Purkinje cell (primary cell): ENCODE results near the gene KNDC1. TPM values are rescaled to one million over a fixed set of nuclear protein-coding genes. Genes with fewer than 3 reads are reported as not detected.

Experiments
- polyA plus RNA-seq: library from polyadenylated mRNA; unstranded; fragments of >200 nt; fragmentation: Nextera tagmentation; gene quantifications from 2 replicates; pipeline ENCODE4 v1.2.1, GENCODE V29; 2014

Gene KNDC1, protein sequence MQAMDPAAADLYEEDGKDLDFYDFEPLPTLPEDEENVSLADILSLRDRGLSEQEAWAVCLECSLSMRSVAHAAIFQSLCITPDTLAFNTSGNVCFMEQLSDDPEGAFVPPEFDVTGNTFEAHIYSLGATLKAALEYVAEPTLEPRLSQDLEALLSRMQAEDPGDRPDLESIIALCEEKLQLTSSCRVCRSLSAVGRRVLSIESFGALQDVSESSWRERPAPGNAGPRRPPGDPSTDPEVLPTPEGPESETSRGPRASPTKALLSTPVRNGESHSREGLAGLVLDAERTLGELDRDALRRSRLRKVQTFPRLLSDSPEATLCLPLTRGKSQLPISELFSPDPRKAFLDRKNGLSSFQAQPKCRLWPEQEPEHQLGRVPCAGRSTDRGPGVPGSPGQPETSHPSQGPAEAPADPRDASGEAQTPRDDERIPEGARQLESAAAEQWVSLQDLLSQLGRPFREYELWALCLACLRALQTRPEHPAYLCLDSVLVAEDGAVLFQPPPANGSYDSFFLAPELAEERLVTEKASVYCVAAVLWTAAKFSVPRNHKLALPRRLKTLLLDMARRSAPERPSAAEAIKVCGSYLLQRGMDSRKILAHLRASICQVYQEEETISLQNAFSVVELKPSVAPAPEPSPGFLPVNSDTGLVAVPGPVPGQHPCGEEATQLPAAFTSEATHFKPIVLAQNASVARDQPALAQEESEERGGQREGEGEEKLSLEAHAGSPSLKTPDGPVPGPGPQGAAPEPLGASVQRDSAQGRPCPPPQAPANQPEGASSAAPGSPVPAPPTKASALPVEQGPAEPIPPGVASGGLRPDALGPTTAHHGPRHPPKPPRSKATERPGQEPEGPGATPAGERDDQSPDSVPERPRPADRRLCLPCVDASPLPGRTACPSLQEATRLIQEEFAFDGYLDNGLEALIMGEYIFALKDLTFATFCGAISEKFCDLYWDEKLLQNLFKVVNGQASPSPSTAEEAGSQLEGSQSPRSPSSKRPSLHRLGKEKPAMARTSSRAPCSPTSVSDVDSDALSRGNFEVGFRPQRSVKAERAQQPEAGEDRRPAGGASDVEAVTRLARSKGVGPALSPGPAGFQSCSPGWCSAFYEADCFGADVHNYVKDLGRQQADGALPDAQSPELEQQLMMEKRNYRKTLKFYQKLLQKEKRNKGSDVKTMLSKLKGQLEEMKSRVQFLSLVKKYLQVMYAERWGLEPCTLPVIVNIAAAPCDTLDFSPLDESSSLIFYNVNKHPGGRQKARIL (N-terminal part only)
- polyA plus RNA-seq = 0.19 and 0.52 TPM in 2 replicates

DNA sequence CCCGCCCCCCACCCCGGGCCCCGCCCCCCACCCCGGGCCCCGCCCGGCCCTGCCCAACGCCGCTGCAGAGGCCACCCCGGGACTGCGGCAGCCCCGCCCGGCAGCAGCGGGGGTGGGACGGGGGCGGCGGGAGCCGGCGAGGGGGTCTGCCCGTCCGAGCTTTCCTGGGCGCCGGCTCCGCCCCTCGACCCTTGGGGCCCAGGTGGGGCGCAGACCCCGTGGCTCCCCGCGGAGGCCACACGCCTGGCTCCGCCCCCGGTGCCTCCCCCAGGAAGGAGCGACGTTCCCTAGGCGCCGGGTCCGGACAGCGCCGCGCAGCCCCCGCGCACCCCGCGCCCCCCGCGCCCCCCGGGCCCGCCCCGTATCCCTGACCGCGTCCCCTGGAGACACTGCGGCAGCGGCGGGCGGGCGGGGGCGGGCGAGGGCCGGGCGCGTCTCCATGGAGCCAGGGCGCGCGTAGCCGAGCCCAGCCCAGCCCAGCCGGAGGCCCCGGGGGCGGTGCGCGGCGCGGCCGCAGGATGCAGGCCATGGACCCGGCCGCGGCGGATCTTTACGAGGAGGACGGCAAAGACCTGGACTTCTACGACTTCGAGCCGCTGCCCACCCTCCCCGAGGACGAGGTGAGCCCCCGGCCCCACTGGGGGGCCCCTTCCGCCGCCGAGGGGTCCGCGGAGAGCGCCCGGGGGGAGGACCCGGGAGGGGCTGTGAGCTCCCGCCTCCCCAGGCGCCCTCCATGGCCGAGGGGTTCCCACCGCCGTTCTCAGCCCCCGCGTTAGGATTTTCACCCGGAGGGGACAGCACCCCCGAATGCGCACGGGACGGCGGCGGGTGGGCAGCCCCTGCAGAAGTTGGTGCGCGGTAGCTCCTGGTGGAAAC lies at the start of gene KNDC1:
TSS of gene KNDC1 (plus strand) at position 270 of the 876 bp plus-strand sequence. CDS start at position 519, 249 bp downstream.

DNA sequence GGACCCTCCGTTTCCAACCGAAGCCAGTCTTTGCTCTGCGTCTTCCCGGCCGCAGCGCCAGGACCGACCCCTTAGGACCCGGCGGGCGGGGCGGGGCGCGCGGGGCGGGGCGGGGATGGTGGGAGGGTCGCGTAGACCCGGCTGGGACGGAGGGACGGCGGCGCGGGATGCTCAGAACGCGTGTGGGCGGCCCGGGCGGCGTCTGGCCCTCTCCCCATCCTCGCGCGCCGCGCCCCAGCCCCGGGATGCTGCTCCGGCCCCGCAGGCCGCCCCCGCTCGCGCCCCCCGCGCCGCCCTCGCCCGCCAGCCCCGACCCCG lies 70.0 kb downstream of the KNDC1 start, which contains the start of gene UTF1:
TSS of gene UTF1 (plus strand) at position 174 of the 318 bp plus-strand sequence. CDS start at position 246, 72 bp downstream.

DNA sequence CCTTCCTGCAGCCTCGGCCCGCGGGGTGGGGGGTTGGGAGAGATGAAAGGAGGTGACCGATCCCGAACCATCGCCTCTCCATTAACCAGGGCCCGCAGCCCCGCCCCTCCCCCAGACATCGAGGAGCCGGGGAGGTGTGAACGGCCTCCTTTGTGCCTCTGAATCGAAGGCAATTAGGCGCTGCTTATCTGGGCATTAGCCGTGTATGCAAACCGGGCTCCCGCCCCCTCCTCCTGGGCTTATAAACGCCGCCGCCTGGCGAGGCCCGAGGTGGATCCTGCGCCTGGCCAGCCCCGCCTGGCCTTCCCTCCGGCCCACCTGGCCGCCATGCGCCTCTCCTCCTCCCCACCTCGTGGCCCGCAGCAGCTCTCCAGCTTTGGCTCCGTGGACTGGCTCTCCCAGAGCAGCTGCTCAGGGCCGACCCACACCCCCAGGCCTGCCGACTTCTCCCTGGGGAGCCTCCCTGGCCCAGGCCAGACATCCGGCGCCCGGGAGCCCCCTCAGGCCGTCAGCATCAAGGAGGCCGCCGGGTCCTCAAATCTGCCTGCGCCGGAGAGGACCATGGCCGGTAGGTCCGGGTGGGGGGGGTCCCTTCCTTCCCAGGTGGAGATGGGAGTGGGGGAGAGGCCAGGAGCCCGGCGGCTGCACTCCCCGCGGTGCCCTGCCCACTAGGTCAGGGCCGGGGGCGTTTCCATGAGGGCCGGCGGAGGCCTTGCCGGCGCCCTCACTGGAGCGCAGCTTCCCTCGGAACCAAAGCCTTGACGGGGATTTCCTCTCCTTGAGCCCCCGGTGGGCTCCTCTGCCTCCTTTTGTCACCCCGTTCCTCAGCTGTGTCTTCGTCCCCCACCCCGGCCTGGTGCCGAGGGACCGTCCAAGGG lies 77.8 kb downstream of the KNDC1 start, which contains the start of gene VENTX:
TSS of gene VENTX (plus strand) at position 268 of the 878 bp plus-strand sequence. CDS start at position 328, 60 bp downstream.

Other genes starting within 250 kb of the KNDC1 start
- gene CFAP46, start 217.6 kb upstream of the KNDC1 start, polyA plus RNA-seq = 2.4 TPM in 1 of 2 replicates, not detected in the other
- gene ADGRA1, start 72.3 kb upstream of the KNDC1 start, polyA plus RNA-seq = 5.6 TPM in 1 of 2 replicates, not detected in the other
- gene UTF1, start 70.0 kb downstream of the KNDC1 start, polyA plus RNA-seq = not detected in 2 replicates
- not detected in 2 replicates for gene VENTX, start 77.6 kb downstream of the KNDC1 start, polyA plus RNA-seq
- gene ADAM8, start 116.6 kb downstream of the KNDC1 start, polyA plus RNA-seq = 0.11 TPM in 1 of 2 replicates, not detected in the other
- gene TUBGCP2, start 148.7 kb downstream of the KNDC1 start, polyA plus RNA-seq = 31.8 and 40.5 TPM in 2 replicates
- gene ZNF511, start 148.7 kb downstream of the KNDC1 start, polyA plus RNA-seq = 9.9 and 13.8 TPM in 2 replicates
- 5.7 and 13.9 TPM in 2 replicates for gene CALY, start 176.7 kb downstream of the KNDC1 start, polyA plus RNA-seq
- not detected in 2 replicates for gene PRAP1, start 187.2 kb downstream of the KNDC1 start, polyA plus RNA-seq
- gene FUOM, start 197.8 kb downstream of the KNDC1 start, polyA plus RNA-seq = 2.3 TPM in 1 of 2 replicates, not detected in the other
- gene ECHS1, start 213.1 kb downstream of the KNDC1 start, polyA plus RNA-seq = 107 and 126 TPM in 2 replicates
- 0.81 and 5.3 TPM in 2 replicates for gene PAOX, start 219.0 kb downstream of the KNDC1 start, polyA plus RNA-seq
- gene MTG1, start 233.9 kb downstream of the KNDC1 start, polyA plus RNA-seq = 8.0 and 17.7 TPM in 2 replicates